GM12878 (cell line): ENCODE measurements around the gene TPBGL. TPM values are rescaled to one million over a fixed set of nuclear protein-coding genes. Genes with fewer than 3 reads are reported as not detected.

Experiments
- EGR1 ChIP-seq, 2 experiments: IDR thresholded peaks; 1 replicate in 1 of 2; 2 replicates in 1 of 2; pipeline ENCODE4 v1.6.1; 2011 to 2012; ENCODE audit warnings: low read depth in 2 of 2, low read length in 2 of 2, borderline replicate concordance in 1 of 2, mild to moderate bottlenecking in 1 of 2, moderate library complexity in 1 of 2
- FOXK2 ChIP-seq: fragments of 450-650 bp; IDR thresholded peaks from 2 replicates; pipeline ENCODE4 v1.6.1; 2017; ENCODE audit warnings: mild to moderate bottlenecking, moderate library complexity
- IKZF2 ChIP-seq, 2 experiments: fragments of 450-650 bp; IDR thresholded peaks; 2 replicates each; pipeline ENCODE4 v1.6.1; 2017; ENCODE audit warnings: mild to moderate bottlenecking in 2 of 2, moderate library complexity in 2 of 2
- MEF2B ChIP-seq: fragments of 450-650 bp; IDR thresholded peaks from 2 replicates; pipeline ENCODE4 v1.6.1; 2018; ENCODE audit warnings: mild to moderate bottlenecking, moderate library complexity; ENCODE audit not compliant: partially characterized antibody, poor library complexity, severe bottlenecking
- NBN ChIP-seq: fragments of 450-650 bp; IDR thresholded peaks from 2 replicates; pipeline ENCODE4 v1.6.1; 2016
- TARDBP ChIP-seq: IDR thresholded peaks from 2 replicates; pipeline ENCODE4 v1.6.1; 2016; ENCODE audit warnings: borderline replicate concordance
- TBL1XR1 ChIP-seq: IDR thresholded peaks from 2 replicates; pipeline ENCODE4 v1.6.1; 2012; ENCODE audit warnings: low read depth, low read length, improper control_type of control experiment
- YBX1 ChIP-seq: fragments of 450-650 bp; IDR thresholded peaks from 2 replicates; pipeline ENCODE4 v1.6.1; 2016; ENCODE audit warnings: antibody characterized with exemption
- ZZZ3 ChIP-seq: IDR thresholded peaks from 2 replicates; pipeline ENCODE4 v1.6.1; 2011; ENCODE audit warnings: low read depth; ENCODE audit not compliant: control insufficient read depth, insufficient read length
- polyA plus RNA-seq, 11 experiments: library from polyadenylated mRNA; depleted of rRNA in 4 of 11; unstranded in 6 of 11; stranded (reverse) in 5 of 11; fragments of >200 nt; fragmentation: Nextera tagmentation in 4 of 11; fragmentation: Illumina TruSeq in 1 of 11; extraction: Ambion mirVana in 4 of 11; extraction: Trizol in 1 of 11; gene quantifications; 1 replicate in 1 of 11; 2 replicates in 10 of 11; pipeline versions ENCODE4 v1.2.1 to v1.2.3, GENCODE V29; 2011 to 2016; ENCODE audit warnings: inconsistent platforms in 2 of 11, missing spikeins in 2 of 11, low read depth in 1 of 11
- total RNA-seq, 4 experiments: library from RNA; depleted of rRNA in 3 of 4; stranded (reverse); fragments of >200 nt in 3 of 4; fragmentation: Illumina TruSeq in 1 of 4; extraction: Trizol in 1 of 4; gene quantifications; 2 replicates each; pipeline versions ENCODE4 v1.2.1 to v1.2.3, GENCODE V29; 2013 to 2021
- TF ChIP-seq, protein P1 (sequence below): fragments of 450-650 bp; IDR thresholded peaks from 2 replicates; pipeline ENCODE4 v1.6.1; 2017; ENCODE audit warnings: mild to moderate bottlenecking, low read depth, inconsistent platforms; ENCODE audit not compliant: poor library complexity, severe bottlenecking
- TF ChIP-seq, protein P2 (sequence below), 3 experiments: IDR thresholded peaks in 2 of 3; conservative IDR thresholded peaks in 1 of 3; 2 replicates each; pipeline ENCODE4 v1.5.1; 2011; ENCODE audit warnings: low read depth in 3 of 3, low read length in 3 of 3, mild to moderate bottlenecking in 3 of 3, control low read depth in 2 of 3, moderate library complexity in 2 of 3, inconsistent platforms in 1 of 3, mixed read lengths in 1 of 3; ENCODE audit not compliant: control insufficient read depth in 2 of 3, insufficient read depth in 1 of 3; ENCODE audit errors: extremely low read depth in 1 of 3

The TPBGL gene
- total and polyA plus RNA-seq, 10 of the 15 experiments (the other 5 are each of a cell fraction or from before 2014, with no cell fraction given), result not detected

DNA sequence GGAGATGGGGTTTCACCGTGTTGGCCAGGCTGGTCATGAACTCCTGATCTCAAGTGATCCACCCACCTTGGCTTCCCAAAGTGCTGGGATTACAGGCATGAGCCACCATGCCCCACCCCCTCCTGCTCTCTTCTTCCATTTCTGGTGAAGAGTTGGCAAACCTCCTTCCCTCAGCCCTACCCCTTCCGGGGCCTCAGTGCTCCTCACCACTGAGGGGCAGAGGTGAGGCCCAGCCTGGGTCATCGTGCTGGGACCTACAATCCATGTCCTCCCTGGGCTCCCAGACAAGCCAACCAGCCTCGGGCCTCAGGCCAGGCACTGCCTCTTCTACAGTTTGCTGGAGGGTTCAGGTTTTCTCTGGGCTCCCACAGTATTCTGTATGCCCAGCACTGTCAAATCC is 14.8 kb upstream of the TPBGL start (continued):
- TF ChIP-seq TBL1XR1 (no peak), EGR1 (IDR thresholded peaks at IDR 0.05; ENCODE audit: borderline replicate concordance in 1 of 2, low read depth in 2 of 2, low read length in 2 of 2) (no peak), MEF2B (no peak), FOXK2 (no peak), TARDBP (no peak), ZZZ3 (no peak), IKZF2 (IDR thresholded peaks at IDR 0.05) (no peak), NBN (no peak), YBX1 (no peak)
- TF ChIP-seq, protein P1, sequence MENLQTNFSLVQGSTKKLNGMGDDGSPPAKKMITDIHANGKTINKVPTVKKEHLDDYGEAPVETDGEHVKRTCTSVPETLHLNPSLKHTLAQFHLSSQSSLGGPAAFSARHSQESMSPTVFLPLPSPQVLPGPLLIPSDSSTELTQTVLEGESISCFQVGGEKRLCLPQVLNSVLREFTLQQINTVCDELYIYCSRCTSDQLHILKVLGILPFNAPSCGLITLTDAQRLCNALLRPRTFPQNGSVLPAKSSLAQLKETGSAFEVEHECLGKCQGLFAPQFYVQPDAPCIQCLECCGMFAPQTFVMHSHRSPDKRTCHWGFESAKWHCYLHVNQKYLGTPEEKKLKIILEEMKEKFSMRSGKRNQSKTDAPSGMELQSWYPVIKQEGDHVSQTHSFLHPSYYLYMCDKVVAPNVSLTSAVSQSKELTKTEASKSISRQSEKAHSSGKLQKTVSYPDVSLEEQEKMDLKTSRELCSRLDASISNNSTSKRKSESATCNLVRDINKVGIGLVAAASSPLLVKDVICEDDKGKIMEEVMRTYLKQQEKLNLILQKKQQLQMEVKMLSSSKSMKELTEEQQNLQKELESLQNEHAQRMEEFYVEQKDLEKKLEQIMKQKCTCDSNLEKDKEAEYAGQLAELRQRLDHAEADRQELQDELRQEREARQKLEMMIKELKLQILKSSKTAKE, result no peak
- TF ChIP-seq, protein P2, sequence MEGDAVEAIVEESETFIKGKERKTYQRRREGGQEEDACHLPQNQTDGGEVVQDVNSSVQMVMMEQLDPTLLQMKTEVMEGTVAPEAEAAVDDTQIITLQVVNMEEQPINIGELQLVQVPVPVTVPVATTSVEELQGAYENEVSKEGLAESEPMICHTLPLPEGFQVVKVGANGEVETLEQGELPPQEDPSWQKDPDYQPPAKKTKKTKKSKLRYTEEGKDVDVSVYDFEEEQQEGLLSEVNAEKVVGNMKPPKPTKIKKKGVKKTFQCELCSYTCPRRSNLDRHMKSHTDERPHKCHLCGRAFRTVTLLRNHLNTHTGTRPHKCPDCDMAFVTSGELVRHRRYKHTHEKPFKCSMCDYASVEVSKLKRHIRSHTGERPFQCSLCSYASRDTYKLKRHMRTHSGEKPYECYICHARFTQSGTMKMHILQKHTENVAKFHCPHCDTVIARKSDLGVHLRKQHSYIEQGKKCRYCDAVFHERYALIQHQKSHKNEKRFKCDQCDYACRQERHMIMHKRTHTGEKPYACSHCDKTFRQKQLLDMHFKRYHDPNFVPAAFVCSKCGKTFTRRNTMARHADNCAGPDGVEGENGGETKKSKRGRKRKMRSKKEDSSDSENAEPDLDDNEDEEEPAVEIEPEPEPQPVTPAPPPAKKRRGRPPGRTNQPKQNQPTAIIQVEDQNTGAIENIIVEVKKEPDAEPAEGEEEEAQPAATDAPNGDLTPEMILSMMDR (IDR thresholded peaks at IDR 0.05 in 2 of 3, conservative IDR thresholded peaks at IDR 0.05 in 1 of 3; ENCODE audit: control insufficient read depth in 2 of 3, extremely low read depth in 1 of 3, insufficient read depth in 1 of 3, low read depth in 3 of 3, low read length in 3 of 3), result no peak
